GM18873 (cell line): ENCODE data around the gene ADCY5.

Source experiments
- ATAC-seq: cut with Tn5 transposase; IDR thresholded peaks from one replicate; pipeline ENCODE4 v1.9.1; 2021; ENCODE audit warnings: mild to moderate bottlenecking, moderate library complexity, moderate number of reproducible peaks; ENCODE audit not compliant: unreplicated experiment, low FRiP score

Gene ADCY5

DNA sequence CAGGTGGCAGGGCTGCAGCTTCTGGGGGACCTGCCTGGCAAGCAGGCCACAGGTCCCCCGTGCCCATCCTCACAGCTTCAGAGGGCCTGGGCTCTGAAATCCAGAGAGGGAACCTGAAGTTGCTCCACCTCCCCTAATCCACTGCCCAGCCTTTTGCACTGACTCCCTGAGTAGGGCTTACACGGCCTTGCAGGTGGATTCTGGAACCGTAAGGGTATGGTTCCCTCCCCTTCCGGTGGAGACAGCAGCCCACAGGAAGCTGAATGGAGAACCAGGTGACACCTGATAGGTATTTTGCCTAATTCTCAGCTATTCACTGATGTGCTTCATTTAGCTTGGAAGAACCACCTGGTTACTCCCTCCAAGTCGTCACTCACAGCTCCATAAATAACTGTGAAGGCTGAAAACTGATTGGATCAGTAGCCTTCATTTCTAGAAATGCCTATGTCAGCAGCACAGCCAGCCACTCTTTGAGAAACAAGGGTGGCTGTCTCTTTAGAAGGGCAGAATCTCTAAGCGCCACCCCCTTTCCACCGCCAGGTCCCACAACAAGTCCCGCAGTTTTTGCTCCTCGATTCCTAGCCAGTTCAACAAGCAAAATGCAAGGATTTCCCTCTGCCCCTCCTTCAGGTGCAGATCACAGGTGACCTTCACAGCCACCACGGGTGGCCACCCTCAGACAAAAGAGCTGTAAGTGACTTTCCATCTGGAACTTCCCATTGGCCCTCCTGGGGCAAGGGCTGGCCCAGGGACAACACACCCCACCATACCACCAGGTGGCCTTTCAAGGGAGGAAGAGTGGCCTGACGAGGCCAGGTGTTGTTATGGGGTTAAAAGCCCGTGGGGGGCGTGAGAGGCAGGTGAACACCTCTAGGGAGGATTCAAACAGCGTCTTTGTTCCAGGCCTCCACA lies 134.3 kb downstream of the ADCY5 start:
- no peak for ATAC-seq

DNA sequence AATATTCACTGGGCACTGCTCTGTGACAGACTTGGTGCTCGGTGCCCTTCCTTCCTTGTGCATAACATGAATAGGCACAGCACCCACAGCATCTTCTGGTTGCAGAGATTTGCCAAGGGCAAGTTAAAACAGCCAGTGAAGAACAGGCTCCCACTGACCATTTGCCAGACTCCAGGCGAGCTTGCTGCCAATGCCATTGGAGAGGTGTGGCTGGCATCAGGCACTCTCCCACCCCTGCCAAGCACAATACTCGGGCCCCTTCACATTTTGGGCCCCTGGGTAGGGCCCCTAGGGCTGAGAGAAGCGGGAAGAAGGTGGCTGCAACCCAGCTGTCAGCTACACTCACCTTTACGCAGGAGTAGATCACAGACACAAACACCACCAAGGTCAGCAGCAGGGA lies 135.0 kb downstream of the ADCY5 start:
- no peak for ATAC-seq

DNA sequence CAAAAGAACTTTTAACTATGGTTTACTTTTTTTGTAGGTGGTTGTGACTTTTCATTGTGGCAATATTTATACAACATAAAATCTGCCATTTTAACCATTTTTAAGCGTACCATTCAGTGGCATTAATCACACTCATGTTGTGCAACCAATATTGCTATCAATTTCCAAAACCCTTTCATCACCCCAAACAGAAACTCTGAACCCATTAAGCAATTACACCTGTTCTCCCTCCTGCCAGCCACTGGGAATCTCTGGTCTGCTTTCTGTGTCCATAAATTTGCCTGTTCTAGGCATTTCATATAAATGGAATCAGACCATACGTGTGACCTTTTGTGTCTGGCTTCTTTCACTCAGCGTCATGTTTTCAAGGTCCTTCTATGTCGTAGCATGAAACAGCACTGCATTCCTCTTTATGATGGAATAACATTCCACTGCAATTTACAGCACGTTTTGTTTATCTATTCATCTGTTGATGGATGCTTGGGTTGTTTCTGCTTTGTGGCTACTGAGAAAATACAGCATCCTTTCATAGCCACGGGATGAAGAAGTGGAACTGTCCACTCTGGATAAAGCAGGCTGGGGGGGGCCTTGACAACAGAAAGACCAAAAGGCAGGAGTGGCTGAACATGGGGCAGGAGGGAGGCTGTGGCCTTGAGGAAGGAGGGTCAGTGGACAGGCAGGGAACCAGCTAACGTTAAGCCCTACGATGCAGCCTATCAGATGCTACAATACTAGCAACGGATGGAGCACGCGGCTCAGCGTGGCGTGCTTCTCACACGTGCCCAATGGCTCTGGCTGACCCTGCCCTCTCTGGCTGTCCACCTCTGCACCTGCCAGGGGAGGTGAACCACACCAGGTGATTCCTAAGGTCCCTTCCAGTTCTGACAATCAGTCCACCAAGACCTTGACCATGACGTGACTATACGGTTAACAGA lies 136.3 kb downstream of the ADCY5 start:
- no peak for ATAC-seq

DNA sequence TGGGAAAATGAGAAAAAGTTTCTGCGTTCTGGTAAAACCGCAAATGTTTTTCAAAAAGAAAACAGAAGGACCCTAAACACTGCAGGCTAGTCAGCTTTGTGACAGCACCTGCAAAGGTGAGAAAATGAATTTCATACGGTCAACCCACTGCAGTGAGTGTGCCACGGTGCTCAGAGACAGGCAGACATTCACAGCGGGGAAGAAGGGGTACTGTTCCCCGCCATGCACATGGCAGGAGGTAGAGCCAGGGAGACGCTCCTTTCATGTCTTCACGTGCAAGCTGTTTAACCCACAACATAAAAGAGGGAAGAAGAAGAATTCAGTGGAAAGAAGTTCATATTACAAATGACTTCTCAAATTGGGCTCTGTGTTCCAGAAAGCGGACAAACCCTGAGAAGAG lies 137.7 kb downstream of the ADCY5 start:
- no peak for ATAC-seq

DNA sequence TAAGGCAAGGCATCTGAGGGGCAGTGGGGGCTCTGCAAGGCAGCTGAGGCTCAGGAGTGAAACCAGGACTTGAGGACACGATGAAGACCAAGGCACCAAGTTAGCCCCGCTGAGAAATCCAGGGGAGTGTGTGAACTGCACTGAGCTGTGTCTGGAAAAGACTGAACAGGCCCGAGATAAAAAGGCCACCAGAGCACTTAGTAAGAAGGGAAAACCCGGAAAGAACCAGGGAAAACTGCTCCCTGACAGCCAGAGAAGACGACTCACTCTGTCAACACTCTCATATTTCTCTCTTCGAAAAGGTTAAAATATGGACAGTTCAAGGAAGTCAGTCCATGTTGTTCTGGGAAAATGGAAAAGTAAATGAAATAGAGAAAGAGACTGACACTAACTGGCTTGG lies 138.1 kb downstream of the ADCY5 start:
- ATAC-seq: no peak

DNA sequence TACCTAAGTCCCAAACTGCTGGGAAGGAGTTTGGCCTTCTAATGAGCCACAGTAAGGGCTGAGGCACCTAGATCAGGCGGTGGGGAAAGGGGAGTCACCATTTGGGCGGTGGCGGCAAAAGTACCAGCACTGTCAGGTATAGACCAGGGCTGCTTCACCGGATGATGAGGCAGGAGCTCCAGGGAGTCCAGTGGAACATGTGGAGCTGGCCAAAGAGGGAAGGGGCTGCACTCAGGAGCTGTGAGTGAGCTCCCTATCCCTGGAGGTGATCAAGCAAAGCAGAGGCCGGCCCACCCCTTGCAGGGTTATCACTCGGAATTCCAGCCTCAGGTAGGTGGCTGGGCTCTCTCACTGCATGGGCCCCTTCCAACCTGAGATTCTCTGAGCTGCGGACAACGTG lies 138.7 kb downstream of the ADCY5 start:
- ATAC-seq: no peak

DNA sequence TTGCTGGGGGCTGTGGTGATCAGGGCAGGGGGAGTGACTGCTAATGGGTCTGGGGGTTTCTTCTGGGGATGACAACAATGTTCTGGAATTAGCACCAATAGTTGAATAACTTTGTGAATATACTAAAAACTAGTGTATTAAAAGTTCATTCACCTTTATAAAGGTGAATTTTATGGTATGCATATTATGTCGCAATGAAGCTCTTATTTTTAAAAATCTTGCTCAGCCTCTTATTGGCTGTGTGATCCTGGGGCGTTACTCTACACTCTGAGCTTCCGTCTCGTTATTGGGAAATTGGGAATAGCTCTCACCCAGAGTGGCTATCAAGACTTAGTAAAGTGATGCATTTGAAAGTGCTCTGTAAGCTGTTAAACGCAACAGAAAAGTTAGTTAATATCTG lies 141.8 kb downstream of the ADCY5 start:
- no peak for ATAC-seq

DNA sequence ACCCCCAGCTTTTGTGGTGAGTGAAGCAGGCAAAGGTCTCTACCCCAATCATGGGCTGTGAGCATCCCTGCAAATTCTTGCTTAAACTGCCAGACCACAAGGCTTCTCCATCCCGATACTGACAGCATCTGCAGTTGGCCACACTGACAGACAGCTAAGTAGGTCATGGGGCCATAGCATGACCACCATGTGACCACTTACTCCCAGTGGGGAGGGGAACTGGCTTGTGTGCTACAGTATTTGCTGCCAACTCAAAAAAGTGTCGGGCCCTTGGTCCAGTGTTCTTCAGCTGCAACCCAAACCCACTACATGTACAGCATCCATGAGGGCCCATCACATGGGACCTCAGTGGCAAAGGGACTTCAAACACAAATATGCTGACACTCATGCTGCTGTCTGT lies 143.7 kb downstream of the ADCY5 start:
- no peak for ATAC-seq

DNA sequence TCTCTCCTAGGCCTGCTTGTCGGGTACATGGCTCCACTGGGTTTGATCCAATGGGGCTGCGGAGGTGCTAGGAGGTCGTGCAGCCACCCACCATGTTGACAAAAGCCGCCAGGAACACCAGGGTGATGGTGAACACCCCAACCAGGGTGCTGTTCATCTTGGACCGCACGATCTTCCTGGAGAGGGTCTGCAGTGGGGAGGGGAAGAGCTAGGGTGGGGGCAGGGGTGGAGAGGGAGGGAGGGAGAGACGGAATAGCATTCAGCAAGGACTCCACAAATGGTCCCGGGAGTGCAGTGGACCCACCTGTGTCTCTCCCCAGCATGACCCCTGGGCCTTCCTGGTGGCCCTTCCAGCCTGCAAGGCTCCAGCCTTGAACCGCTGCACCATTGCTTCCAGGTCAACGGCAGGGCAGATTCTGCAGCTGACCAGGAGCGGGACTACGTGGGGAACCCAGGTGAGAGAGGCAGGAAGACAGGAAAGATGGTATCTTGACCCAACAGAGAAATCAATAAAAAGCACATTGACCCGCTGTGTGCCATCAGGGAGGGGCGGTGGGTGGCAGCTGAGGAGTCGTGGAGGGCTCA lies 144.8 kb downstream of the ADCY5 start:
- no peak for ATAC-seq

DNA sequence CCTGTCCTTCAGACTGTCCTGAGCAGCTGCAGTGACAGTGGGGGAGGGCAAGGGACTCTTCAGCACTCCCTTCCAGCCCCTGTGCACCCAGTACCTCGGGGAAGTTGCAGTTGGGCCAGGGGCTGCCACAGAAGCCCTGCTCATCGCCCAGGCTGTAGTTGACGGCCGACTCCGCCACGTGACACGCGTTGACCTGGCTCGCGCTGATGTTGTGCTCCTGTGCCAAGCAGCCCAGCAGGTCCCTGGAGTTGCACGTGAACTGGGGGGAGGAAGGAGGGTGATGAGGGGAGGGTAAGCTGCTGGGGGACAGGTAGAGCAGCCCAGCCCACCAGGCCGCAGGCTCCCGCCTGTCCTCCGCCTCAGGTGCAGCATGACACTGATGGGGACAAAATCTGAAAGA lies 145.9 kb downstream of the ADCY5 start:
- no peak for ATAC-seq

DNA sequence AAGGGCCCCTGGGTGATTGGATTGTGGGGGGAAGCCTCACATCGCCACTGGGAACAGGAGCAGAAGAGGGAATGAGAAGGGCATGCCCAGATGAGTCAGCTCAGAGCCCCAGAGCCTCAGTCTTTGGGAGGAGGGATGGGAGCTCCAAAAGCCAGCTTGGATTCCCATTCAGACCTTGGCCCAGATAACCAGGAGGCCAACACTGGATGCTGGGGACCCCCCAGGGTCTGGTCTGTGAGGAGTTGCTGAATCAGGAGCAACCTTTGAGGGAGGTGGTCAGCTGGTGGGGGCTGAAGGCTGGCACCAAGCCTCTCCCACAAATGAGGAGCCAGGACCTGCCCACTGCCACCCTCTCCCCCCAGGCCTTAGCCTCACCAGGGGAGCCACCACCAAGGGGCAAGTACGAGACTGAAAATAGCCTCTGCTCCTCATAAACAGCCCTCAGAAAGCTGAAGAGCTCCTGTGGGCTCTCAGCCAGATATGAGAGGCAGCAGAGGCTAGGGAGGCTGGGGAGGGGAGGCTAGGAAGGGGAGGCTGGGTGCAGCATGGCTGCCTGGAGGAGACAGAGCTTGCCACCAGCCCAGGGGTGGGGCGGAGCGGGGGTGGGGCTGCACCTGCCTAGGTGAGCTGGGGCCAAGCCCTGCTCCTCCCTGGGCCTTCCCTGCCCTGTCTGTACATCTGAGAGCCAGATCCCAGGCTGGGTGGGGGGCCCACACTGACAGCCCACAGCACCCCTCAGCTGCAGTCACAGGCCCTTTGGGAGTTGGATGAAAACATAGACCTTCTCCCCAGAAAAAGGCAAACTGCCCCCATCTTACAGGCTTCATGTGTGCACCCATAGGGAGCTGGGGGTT lies 147.3 kb downstream of the ADCY5 start:
- ATAC-seq: no peak

DNA sequence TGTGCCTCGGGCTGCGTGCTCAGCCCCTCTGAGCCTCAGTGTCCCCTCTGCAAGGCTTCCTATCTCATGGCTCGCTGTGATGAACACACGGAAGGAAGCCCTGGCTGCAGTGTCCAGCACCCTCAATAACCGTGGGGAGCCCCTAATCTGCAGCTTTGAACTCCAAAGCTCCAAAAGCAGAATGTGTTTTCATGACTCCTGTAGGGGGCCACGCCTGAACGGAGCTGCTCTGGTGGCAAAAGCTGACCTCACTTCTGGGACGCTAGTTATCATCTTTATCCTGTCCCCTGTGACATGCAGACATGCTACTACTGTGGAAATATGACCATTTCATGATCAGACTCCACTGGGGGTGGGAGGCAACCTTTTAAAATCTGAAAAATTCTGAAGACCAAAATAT lies 148.3 kb downstream of the ADCY5 start:
- ATAC-seq: no peak

DNA sequence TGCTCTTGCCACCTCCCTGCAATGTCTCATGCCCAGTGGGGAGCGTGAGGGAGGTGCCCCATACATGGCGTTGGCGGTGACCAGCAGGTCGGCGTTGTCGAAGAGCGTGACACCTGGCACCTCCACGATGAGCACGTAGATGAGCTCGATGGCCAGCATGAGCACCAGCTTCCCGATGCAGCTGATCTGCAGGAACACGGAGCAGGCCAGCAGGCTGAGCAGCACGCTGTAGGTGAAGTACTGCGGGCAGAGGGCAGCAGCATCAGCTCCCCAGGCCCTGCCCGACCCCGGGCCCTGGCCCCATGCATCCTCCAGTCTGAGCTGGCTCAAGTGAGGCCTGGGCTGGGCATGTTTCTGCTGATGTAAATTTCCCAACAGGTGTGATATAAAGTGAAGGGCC lies 148.8 kb downstream of the ADCY5 start:
- ATAC-seq: no peak

DNA sequence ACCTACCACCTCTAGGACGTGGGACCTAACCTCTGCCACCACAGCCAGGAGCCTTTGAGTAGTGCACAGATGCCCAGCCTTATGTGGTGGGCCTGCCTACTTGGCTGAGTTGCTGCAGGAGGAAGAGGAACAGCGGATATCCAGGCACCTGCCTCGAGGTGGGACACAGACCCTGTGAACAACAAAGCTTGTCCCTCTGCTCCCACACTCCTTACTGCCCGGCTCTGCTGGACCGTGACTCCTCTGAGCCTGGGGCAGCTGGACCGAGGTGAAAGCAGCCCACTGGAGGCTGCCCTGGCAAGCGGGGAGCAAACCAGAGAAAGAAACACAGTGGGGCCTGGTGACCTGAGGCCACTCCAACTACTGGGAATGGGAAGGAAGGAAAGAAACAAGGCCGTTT lies 149.3 kb downstream of the ADCY5 start:
- no peak for ATAC-seq

DNA sequence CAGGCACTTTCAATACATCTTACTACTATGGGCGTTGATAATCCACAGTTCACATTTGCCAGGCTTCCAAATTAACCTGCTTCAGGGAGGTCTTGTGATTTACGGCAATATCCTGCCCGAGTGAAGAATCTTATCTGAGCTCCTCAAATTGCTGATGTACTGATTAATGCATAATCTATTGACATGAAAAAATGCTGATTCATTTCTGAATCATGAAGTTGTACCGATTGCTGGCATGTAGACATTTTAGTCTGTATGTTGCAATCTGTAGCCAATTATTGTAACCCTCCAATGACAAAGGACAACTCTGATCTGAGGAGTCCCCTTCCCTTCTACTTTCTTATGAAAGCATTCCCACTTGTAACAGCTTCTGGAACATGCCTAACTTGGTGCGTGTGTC lies 150.0 kb downstream of the ADCY5 start:
- no peak for ATAC-seq

DNA sequence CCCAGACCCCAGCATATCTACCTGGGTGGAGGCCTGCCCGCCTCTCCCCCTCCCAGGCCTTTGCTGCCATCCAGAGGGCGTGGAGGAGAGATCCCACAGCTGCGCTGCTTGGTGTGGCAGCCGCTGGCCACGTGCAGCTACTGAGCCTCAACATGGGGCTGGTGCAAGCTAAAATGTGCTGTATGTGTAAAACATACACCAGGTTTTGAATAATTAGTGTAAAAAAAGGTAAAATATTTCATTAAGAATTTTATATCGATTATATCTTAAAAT lies 151.3 kb downstream of the ADCY5 start:
- no peak for ATAC-seq

DNA sequence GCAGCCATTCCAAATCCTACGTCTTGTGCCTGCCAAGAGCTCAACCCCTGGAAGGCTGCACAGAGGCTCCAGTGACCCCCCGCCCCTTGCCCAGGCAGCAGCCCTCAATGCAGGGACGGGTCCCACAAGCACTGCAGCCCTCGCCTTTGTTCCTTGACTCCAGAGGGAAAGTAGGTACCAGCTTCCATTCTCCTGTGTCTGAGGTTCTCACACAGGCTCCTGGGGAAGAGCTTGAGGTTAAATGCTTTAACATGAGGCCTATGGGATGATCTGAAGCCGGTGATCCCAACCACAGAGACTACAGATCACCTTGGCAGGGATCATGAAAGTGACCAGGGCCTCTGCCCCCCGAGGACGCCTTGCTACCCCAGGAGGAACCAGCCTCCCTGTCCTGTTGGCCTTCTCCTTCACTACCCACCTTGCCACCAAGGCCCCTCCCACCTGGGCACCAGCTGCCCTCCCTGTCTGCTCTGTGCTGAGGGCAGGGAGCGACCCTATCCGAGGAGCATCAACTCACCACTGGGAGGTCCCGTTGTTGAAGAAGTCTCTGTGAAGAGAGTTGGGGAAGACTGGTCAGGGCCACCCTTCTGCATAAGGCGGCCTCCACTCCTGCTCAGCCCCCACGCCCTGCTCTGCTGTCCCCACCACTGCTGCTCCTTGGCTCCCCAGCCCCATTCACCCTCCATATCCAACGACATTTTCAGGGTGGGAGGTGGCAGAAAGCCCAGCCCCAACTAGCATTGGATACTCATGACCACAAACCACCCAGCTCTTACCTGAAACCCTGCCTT lies 151.9 kb downstream of the ADCY5 start:
- ATAC-seq: no peak

DNA sequence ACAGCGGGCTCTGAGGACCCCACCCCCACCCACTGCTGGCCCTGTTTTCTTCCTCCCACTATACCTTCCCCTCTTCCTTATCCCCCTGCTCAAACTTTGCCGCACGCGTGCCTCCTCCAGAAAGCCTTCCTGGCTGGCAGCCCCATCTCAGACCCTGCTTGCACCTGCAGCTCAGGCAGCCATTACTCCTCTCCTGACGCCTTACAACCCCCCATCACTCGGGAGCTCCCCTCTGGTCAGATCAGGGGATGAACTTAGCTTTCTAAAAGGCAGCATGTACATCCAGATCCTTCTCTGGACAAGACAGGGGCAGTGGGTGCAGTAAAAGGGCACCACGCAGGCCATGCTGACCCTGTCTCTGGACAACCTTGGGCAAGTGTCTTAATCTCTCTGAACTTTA lies 152.6 kb downstream of the ADCY5 start:
- ATAC-seq: no peak

DNA sequence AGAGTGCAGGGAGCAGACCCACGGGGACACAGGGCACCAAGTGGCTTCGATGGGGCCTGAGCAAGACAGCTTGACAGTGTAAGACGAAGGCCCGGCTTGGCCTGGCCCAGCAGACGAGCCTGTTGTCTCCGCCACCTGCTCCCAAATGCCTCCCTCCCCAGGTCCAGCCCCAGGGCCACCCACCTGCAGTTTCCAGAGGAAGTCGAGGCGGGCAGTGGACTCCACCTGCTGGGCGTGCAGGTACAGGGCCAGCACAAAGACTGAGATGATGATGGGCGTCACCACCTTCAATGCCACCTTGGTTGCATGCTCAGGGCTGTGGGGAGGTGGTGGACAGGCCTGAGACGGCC lies 153.0 kb downstream of the ADCY5 start:
- ATAC-seq: no peak
